Mesothelial cell of epicardium (in vitro differentiated cells): Measurements from ENCODE around the gene MT1G. TPM values are rescaled to one million over a fixed set of nuclear protein-coding genes. Genes with fewer than 3 reads are reported as not detected.
"Not testable (repeated sequence)": the region's sequence is repeated elsewhere in the genome, so short reads cannot be mapped to it uniquely, and the experiment has no call there.

Source experiments
- DNase-seq, 2 experiments: peaks; one replicate each; pipeline ENCODE4 v3.0.0; 2021; ENCODE audit warnings: low spot score in 2 of 2; ENCODE audit not compliant: unreplicated experiment in 2 of 2
- H3K27ac Mint-ChIP-seq: 2 replicates; pipeline ENCODE4 v1.8.0; 2021; ENCODE audit warnings: mixed read lengths
- H3K27me3 Mint-ChIP-seq: 2 replicates; pipeline ENCODE4 v1.8.0; 2021; ENCODE audit warnings: low read depth, mixed read lengths
- H3K36me3 Mint-ChIP-seq: 2 replicates; pipeline ENCODE4 v1.8.0; 2021; ENCODE audit warnings: mixed read lengths
- H3K4me1 Mint-ChIP-seq: 2 replicates; pipeline ENCODE4 v1.8.0; 2021; ENCODE audit warnings: mixed read lengths
- H3K4me3 Mint-ChIP-seq: 2 replicates; pipeline ENCODE4 v1.8.0; 2021; ENCODE audit warnings: mild to moderate bottlenecking, moderate library complexity, mixed read lengths
- H3K9me3 Mint-ChIP-seq: 2 replicates; pipeline ENCODE4 v1.8.0; 2021; ENCODE audit warnings: mixed read lengths
- CTCF ChIP-seq: fragments of 200-600 bp; sonication (generic); IDR thresholded peaks from one replicate; pipeline ENCODE4 v1.5.0; 2021; ENCODE audit warnings: antibody characterized with exemption; ENCODE audit not compliant: unreplicated experiment
- total RNA-seq: library from RNA; stranded (reverse); gene quantifications from 3 replicates; pipeline ENCODE4 v1.2.1, GENCODE V29; 2021

MT1G gene
- total RNA-seq, 1 donor from 2014 or later: not detected

- peaks cover 74% of the 10 kb centered on the region for H3K27me3 Mint-ChIP-seq
- peaks cover 18% of the 10 kb centered on the region for H3K4me1 Mint-ChIP-seq
- no peak overlapping the region for H3K4me3 Mint-ChIP-seq
- no peak for TF ChIP-seq CTCF
- H3K36me3 Mint-ChIP-seq: no peaks in the 10 kb centered on the region
- no peak overlapping the region for H3K27ac Mint-ChIP-seq
- no peaks in the 10 kb centered on the region for H3K9me3 Mint-ChIP-seq
- DNase-seq: no peak
Measured at GRCh38 chr16:56623637-56624036, 44.2 kb downstream of the MT1G start.

DNA sequence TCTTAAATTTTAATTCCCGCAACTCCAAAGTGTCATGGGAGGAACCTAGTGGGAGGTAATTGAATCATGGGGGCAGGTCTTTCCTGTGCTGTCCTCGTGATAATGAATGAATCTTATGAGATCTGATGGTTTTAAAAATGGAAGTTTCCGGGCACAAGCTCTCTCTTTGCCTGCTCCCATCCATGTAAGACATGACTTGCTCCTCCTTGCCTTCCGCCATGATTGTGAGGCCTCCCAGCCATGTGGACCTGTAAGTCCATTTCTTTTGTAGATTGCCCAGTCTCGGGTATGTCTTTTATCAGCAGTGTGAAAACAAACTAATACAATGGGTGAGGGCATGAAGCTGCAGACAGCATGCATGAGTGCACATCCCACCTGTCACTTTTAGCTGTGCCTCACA lies 44.7 kb downstream of the MT1G start:
- not testable (repeated sequence) for H3K9me3 Mint-ChIP-seq, H3K4me3 Mint-ChIP-seq, H3K36me3 Mint-ChIP-seq, DNase-seq, H3K27ac Mint-ChIP-seq
- Mint-ChIP-seq H3K4me1 (peaks cover 18% of the 10 kb centered on the region), H3K27me3 (peaks cover 77% of the 10 kb centered on the region)

- peaks cover 19% of the 10 kb centered on the region for H3K4me1 Mint-ChIP-seq
- peaks cover 83% of the 10 kb centered on the region for H3K27me3 Mint-ChIP-seq
- not testable (repeated sequence) for H3K36me3 Mint-ChIP-seq, DNase-seq, H3K27ac Mint-ChIP-seq, H3K9me3 Mint-ChIP-seq, H3K4me3 Mint-ChIP-seq
Measured at GRCh38 chr16:56621665-56622445, 46.0 kb downstream of the MT1G start.

- no peak for TF ChIP-seq CTCF
- H3K4me1 Mint-ChIP-seq: peaks cover 15% of the 10 kb centered on the region
- no peak for DNase-seq
Measured at GRCh38 chr16:56620339-56620897, 47.4 kb downstream of the MT1G start.

DNA sequence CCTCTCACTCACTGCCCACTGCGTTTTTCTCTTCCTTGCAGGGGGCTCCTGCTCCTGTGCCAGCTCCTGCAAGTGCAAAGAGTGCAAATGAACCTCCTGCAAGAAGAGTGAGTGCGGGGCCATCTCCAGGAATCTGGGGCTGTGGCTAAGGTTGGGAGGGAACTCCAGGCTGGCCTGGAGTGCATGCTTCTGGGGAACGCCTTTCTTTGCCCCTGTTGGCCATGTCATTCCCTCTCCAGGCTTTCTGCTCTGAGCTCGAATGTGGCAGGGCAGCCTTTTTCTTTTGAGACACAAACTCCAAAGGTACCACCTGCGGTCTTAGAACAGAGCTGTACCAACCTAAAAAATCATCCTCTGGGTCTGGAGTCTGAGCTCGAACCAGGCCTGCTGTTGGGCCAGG lies 49.7 kb downstream of the MT1G start:
- peaks cover 10% of the 10 kb centered on the region for H3K4me1 Mint-ChIP-seq
- H3K27me3 Mint-ChIP-seq: peaks cover 74% of the 10 kb centered on the region
- DNase-seq: no peak
- no peak for TF ChIP-seq CTCF
- no peaks in the 10 kb centered on the region for H3K9me3 Mint-ChIP-seq
- no peak overlapping the region for H3K4me3 Mint-ChIP-seq
- H3K36me3 Mint-ChIP-seq: no peaks in the 10 kb centered on the region
- H3K27ac Mint-ChIP-seq: no peak overlapping the region

More at GRCh38 chr16:56620339-56620897, 47.4 kb downstream of the MT1G start:
- H3K36me3 Mint-ChIP-seq: no peaks in the 10 kb centered on the region
- H3K27ac Mint-ChIP-seq: no peak overlapping the region
- H3K27me3 Mint-ChIP-seq: peaks cover 78% of the 10 kb centered on the region
- no peak overlapping the region for H3K4me3 Mint-ChIP-seq
- no peaks in the 10 kb centered on the region for H3K9me3 Mint-ChIP-seq

DNA sequence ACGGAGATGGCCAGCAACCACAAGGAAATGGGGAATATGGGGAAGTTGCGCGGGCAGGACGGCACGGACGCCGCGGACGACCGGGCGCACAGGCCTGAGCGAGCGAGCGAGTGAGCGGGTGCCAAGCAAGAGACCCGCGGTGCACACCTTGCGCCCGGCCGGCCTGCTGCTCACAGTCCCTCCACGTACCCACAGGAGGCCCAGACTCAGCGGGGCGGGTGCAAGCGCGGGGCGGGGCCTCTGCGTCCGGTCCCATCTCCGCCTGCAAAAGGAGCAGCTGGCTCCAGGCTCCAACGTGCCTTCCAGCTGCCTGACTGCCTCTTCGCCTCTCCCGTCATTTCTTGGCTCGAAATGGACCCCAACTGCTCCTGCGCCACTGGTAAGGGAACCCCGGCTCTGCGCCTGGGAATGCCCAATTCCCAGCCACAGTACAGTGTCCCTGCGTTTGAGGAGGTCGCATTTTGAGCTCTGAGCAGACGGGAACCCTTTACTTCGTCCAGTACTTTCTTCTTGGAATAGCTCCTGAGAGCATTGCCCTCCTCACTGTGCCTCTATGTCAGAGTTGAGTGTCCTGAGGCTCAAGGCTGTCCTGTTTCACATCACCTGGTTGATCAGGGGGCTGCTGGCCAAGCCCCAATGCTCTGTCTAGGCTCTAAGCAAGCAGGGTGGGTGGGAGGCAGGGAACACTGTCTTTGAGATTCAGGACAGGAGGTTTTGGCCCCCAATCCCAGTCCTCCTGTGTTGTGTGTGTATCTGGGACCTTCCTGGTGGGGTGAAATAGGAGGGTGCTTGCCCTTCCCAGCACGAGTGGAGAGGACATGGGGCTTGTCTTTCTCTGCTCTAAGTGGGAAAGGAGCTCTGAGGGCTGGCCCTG lies 50.4 kb downstream of the MT1G start:
- peaks cover 67% of the 10 kb centered on the region for H3K27me3 Mint-ChIP-seq
- no peaks in the 10 kb centered on the region for H3K9me3 Mint-ChIP-seq
- H3K36me3 Mint-ChIP-seq: no peaks in the 10 kb centered on the region
- peak overlapping the region; percentile 65 for H3K4me3 Mint-ChIP-seq
- DNase-seq: peak in 1 of 2 experiments; percentile 58
- H3K4me1 Mint-ChIP-seq: peaks cover 10% of the 10 kb centered on the region
- no peak for TF ChIP-seq CTCF
- H3K27ac Mint-ChIP-seq: no peak overlapping the region

Other genes starting within 250 kb of the MT1G start
- 54.6 to 60.0 TPM (median 58.1 TPM) in 3 replicates for gene AMFR, start 242.5 kb downstream of the MT1G start, total RNA-seq
- 134 to 141 TPM (median 136 TPM) in 3 replicates for gene NUDT21, start 216.7 kb downstream of the MT1G start, total RNA-seq
- 34.3 to 37.2 TPM (median 35.5 TPM) in 3 replicates for gene OGFOD1, start 216.5 kb downstream of the MT1G start, total RNA-seq
- 58.2 to 63.1 TPM (median 60.8 TPM) in 3 replicates for gene BBS2, start 148.0 kb downstream of the MT1G start, total RNA-seq
- gene MT4, start 103.0 kb downstream of the MT1G start, total RNA-seq: not detected in 3 replicates
- gene MT3, start 78.5 kb downstream of the MT1G start, total RNA-seq: not detected in 3 replicates
- 4.4 to 5.7 TPM (median 5.3 TPM) in 3 replicates for gene MT2A, start 59.5 kb downstream of the MT1G start, total RNA-seq
- 0.99 TPM in 1 of 3 replicates, not detected in the others for gene MT1E, start 42.3 kb downstream of the MT1G start, total RNA-seq
- gene MT1M, start 35.4 kb downstream of the MT1G start, total RNA-seq: not detected in 3 replicates
- not detected in 3 replicates for gene MT1A, start 29.4 kb downstream of the MT1G start, total RNA-seq
- gene MT1B, start 16.2 kb downstream of the MT1G start, total RNA-seq: not detected in 3 replicates
- 0.63 to 0.95 TPM (median 0.66 TPM) in 3 replicates for gene MT1F, start 10.1 kb downstream of the MT1G start, total RNA-seq
- not detected in 3 replicates for gene MT1H, start 1.7 kb upstream of the MT1G start, total RNA-seq
- gene MT1X, start 14.4 kb upstream of the MT1G start, total RNA-seq: 6.8 to 8.9 TPM (median 7.1 TPM) in 3 replicates
- 66.3 to 74.6 TPM (median 69.1 TPM) in 3 replicates for gene NUP93, start 62.1 kb upstream of the MT1G start, total RNA-seq
- not detected in 3 replicates for gene SLC12A3, start 197.1 kb upstream of the MT1G start, total RNA-seq